ENCODE data around the gene CEP83.

Gene CEP83

GRCh38 chr12:94498073-94498472 lies 38.4 kb upstream of the CEP83 start:
- no peak for ATAC-seq
- no peak for TF ChIP-seq TCF4 (CRISPR knock-in tag; IDR thresholded peaks at IDR 0.05; ENCODE audit: borderline replicate concordance)
- no peak for TF ChIP-seq PPARA (CRISPR knock-in tag; IDR thresholded peaks at IDR 0.05; ENCODE audit: borderline replicate concordance)
- TF ChIP-seq CREB5 (CRISPR knock-in tag; IDR thresholded peaks at IDR 0.05; ENCODE audit: low read depth), result no peak
- TF ChIP-seq ZFP30 (CRISPR knock-in tag; IDR thresholded peaks at IDR 0.05), result no peak
- no peak for TF ChIP-seq TSHZ2 (CRISPR knock-in tag; IDR thresholded peaks at IDR 0.05)
- no peak for TF ChIP-seq POU6F1 (CRISPR knock-in tag; IDR thresholded peaks at IDR 0.05; ENCODE audit: borderline replicate concordance, low read depth)
- no peak for TF ChIP-seq ZNF70 (CRISPR knock-in tag; IDR thresholded peaks at IDR 0.05)
- TF ChIP-seq CSRNP3 (CRISPR knock-in tag; IDR thresholded peaks at IDR 0.05), result no peak
- TF ChIP-seq BACH2 (CRISPR knock-in tag; IDR thresholded peaks at IDR 0.05; ENCODE audit: borderline replicate concordance), result no peak
- no peak for TF ChIP-seq RARB (CRISPR knock-in tag; IDR thresholded peaks at IDR 0.05)
- no peak for TF ChIP-seq SNAI2 (CRISPR knock-in tag; IDR thresholded peaks at IDR 0.05)
- TF ChIP-seq ZFP3 (CRISPR knock-in tag; IDR thresholded peaks at IDR 0.05), result no peak
- no peak for TF ChIP-seq ARNTL (CRISPR knock-in tag; IDR thresholded peaks at IDR 0.05; ENCODE audit: borderline replicate concordance, low read depth)
- no peak for TF ChIP-seq PATZ1 (CRISPR knock-in tag; IDR thresholded peaks at IDR 0.05; ENCODE audit: borderline replicate concordance)
- TF ChIP-seq ISL1 (CRISPR knock-in tag; IDR thresholded peaks at IDR 0.05), result no peak

- ATAC-seq, result no peak
- TF ChIP-seq RARB (CRISPR knock-in tag; IDR thresholded peaks at IDR 0.05), result no peak
- no peak for TF ChIP-seq PPARA (CRISPR knock-in tag; IDR thresholded peaks at IDR 0.05; ENCODE audit: borderline replicate concordance)
- TF ChIP-seq ZC3H10 (CRISPR knock-in tag; IDR thresholded peaks at IDR 0.05), result no peak
- no peak for TF ChIP-seq TCF4 (CRISPR knock-in tag; IDR thresholded peaks at IDR 0.05; ENCODE audit: borderline replicate concordance)
Measured at GRCh38 chr12:94495445-94496115, 35.9 kb upstream of the CEP83 start.

GRCh38 chr12:94491489-94491888 lies 31.8 kb upstream of the CEP83 start:
- TF ChIP-seq RARB (CRISPR knock-in tag; IDR thresholded peaks at IDR 0.05), result no peak
- no peak for ATAC-seq

GRCh38 chr12:94488463-94488862 lies 28.8 kb upstream of the CEP83 start:
- ATAC-seq, result no peak
- no peak for TF ChIP-seq PPARA (CRISPR knock-in tag; IDR thresholded peaks at IDR 0.05; ENCODE audit: borderline replicate concordance)
- no peak for TF ChIP-seq ZFP3 (CRISPR knock-in tag; IDR thresholded peaks at IDR 0.05)
- TF ChIP-seq RARB (CRISPR knock-in tag; IDR thresholded peaks at IDR 0.05), result no peak
- TF ChIP-seq CREB5 (CRISPR knock-in tag; IDR thresholded peaks at IDR 0.05; ENCODE audit: low read depth), result no peak
- TF ChIP-seq TOX (CRISPR knock-in tag; IDR thresholded peaks at IDR 0.05; ENCODE audit: borderline replicate concordance), result no peak
- no peak for TF ChIP-seq ESRRG (CRISPR knock-in tag; IDR thresholded peaks at IDR 0.05)
- TF ChIP-seq ZNF8 (CRISPR knock-in tag; IDR thresholded peaks at IDR 0.05), result no peak
- no peak for TF ChIP-seq TSHZ2 (CRISPR knock-in tag; IDR thresholded peaks at IDR 0.05)
- no peak for TF ChIP-seq ZNF565 (CRISPR knock-in tag; conservative IDR thresholded peaks at IDR 0.05; ENCODE audit: low read depth)
- TF ChIP-seq CSRNP3 (CRISPR knock-in tag; IDR thresholded peaks at IDR 0.05), result no peak
